ENCODE measurements around the gene PPP1R1A. TPM values are rescaled to one million over a fixed set of nuclear protein-coding genes. Genes with fewer than 3 reads are reported as not detected.
A peak's percentile ranks its signal among the peaks of the same experiment; 100 is the strongest.

The PPP1R1A gene
- total and polyA plus RNA-seq, 2 experiments from 2014 or later = 7.6 to 26.9 TPM

DNA sequence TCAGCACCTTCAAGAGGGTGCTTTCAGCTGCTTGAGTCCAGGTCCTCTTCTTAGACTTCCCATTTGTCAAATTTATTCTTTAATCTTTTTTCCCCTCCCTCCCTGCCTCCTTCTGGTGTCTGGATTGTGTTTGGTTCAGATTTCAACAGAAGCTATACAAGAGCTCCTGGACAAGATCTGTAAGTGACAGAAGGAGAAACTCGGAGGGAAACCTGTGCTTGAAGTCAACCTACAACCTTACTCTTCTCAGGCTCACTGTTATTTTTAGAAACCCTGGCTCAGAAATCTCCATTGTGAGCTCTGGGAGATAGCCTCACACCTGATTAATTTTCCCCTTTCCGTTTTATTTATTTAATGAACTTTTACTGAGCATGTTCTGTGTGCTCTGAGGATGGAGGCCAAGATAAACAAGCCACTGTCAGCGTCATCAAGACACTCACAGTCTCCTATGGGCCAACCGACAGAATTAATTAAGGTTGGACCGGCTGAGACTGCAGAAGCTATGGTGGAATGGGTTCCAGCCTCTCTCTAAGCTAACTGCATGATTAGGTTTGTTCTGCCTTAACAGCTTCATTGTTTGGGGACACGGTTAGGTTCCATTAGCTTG is 25.6 kb downstream of the PPP1R1A start:
- peaks cover 12% of the 10 kb centered on the region; the same call in 1 of the 2 replicates for H3F3A ChIP-seq (replicated peaks; ENCODE audit: low read depth)
- H2AFZ ChIP-seq = no peak overlapping the region
- Mint-ChIP-seq H3K36me3 (ENCODE audit: low read depth) (no peaks in the 10 kb centered on the region; the same call in 2 of the 3 replicates), H3K4me1 (peaks cover 46% of the 10 kb centered on the region), H3K9me3 (no peaks in the 10 kb centered on the region), H3K4me3 (no peak overlapping the region), H3K27me3 (ENCODE audit: insufficient read depth, low read depth, poor library complexity) (peaks cover 53% of the 10 kb centered on the region), H3K27ac (no peak overlapping the region)
- H3K9me2 ChIP-seq (ENCODE audit: insufficient read depth) = no peaks in the 10 kb centered on the region
- H4K20me1 ChIP-seq (replicated peaks; ENCODE audit: insufficient read depth) = peaks cover 8% of the 10 kb centered on the region; the same call in 1 of the 2 replicates
- no peak overlapping the region for H3K4me3 ChIP-seq
- peaks cover 34% of the 10 kb centered on the region for H3K4me1 ChIP-seq (ENCODE audit: insufficient read depth)
- no peak for TF ChIP-seq EZH2phosphoT487 (IDR thresholded peaks at IDR 0.05; ENCODE audit: unreplicated experiment)
- peaks cover 80% of the 10 kb centered on the region for H3K27me3 ChIP-seq (ENCODE audit: insufficient read depth)
- no peaks in the 10 kb centered on the region for H3K36me3 ChIP-seq (ENCODE audit: insufficient read depth)
- H3K79me2 ChIP-seq (replicated peaks; ENCODE audit: insufficient read depth) = no peaks in the 10 kb centered on the region
- no peak overlapping the region for H3K27ac ChIP-seq (ENCODE audit: low read depth)
- ATAC-seq (no peak), DNase-seq (ENCODE audit: low spot score) (no peak)
- no peak overlapping the region for H3K4me2 ChIP-seq

DNA sequence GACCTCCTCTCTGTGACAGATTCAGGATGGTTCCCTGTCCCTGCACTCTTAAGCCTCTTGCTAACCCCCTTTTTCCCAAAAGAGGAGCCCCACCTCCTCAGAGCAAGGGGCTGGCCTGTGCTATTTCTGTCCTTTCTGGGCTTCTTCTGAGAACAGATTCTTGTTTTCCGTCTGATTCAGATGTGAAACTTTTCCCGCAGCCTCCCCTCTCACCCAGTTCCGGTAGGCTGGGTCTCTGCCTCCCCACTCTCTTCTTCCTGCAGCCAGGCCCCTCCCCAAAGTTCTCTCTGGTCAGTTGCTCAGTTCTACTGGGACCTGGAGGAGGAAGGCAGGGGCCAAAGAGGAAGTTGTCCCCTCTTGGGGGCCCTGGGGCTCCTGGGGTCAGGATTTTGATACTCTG is 27.3 kb downstream of the PPP1R1A start:
- no peak for DNase-seq (ENCODE audit: low spot score)
- H3K4me3 Mint-ChIP-seq = peak overlapping the region; percentile 43; the same call in 1 of the 3 replicates
- H2AFZ ChIP-seq = peak overlapping the region; percentile 95; the same call in 1 of the 2 replicates
- H3F3A ChIP-seq (replicated peaks; ENCODE audit: low read depth) = peaks cover 9% of the 10 kb centered on the region; the same call in 1 of the 2 replicates
- no peaks in the 10 kb centered on the region for H3K9me3 Mint-ChIP-seq
- peaks cover 38% of the 10 kb centered on the region for H3K4me1 Mint-ChIP-seq
- H3K27ac ChIP-seq (ENCODE audit: low read depth) = no peak overlapping the region
- peaks cover 25% of the 10 kb centered on the region for H3K4me1 ChIP-seq (ENCODE audit: insufficient read depth)
- no peaks in the 10 kb centered on the region for H3K9me2 ChIP-seq (ENCODE audit: insufficient read depth)
- peaks cover 82% of the 10 kb centered on the region for H3K27me3 ChIP-seq (ENCODE audit: insufficient read depth)
- H3K4me2 ChIP-seq = peak overlapping the region; percentile 78
- no peak overlapping the region for H3K27ac Mint-ChIP-seq
- H4K20me1 ChIP-seq (replicated peaks; ENCODE audit: insufficient read depth) = peaks cover 8% of the 10 kb centered on the region; the same call in 1 of the 2 replicates
- no peaks in the 10 kb centered on the region for H3K79me2 ChIP-seq (replicated peaks; ENCODE audit: insufficient read depth)
- H3K4me3 ChIP-seq = peak overlapping the region; percentile 49
- no peaks in the 10 kb centered on the region; the same call in 2 of the 3 replicates for H3K36me3 Mint-ChIP-seq (ENCODE audit: low read depth)
- TF ChIP-seq, protein P1, sequence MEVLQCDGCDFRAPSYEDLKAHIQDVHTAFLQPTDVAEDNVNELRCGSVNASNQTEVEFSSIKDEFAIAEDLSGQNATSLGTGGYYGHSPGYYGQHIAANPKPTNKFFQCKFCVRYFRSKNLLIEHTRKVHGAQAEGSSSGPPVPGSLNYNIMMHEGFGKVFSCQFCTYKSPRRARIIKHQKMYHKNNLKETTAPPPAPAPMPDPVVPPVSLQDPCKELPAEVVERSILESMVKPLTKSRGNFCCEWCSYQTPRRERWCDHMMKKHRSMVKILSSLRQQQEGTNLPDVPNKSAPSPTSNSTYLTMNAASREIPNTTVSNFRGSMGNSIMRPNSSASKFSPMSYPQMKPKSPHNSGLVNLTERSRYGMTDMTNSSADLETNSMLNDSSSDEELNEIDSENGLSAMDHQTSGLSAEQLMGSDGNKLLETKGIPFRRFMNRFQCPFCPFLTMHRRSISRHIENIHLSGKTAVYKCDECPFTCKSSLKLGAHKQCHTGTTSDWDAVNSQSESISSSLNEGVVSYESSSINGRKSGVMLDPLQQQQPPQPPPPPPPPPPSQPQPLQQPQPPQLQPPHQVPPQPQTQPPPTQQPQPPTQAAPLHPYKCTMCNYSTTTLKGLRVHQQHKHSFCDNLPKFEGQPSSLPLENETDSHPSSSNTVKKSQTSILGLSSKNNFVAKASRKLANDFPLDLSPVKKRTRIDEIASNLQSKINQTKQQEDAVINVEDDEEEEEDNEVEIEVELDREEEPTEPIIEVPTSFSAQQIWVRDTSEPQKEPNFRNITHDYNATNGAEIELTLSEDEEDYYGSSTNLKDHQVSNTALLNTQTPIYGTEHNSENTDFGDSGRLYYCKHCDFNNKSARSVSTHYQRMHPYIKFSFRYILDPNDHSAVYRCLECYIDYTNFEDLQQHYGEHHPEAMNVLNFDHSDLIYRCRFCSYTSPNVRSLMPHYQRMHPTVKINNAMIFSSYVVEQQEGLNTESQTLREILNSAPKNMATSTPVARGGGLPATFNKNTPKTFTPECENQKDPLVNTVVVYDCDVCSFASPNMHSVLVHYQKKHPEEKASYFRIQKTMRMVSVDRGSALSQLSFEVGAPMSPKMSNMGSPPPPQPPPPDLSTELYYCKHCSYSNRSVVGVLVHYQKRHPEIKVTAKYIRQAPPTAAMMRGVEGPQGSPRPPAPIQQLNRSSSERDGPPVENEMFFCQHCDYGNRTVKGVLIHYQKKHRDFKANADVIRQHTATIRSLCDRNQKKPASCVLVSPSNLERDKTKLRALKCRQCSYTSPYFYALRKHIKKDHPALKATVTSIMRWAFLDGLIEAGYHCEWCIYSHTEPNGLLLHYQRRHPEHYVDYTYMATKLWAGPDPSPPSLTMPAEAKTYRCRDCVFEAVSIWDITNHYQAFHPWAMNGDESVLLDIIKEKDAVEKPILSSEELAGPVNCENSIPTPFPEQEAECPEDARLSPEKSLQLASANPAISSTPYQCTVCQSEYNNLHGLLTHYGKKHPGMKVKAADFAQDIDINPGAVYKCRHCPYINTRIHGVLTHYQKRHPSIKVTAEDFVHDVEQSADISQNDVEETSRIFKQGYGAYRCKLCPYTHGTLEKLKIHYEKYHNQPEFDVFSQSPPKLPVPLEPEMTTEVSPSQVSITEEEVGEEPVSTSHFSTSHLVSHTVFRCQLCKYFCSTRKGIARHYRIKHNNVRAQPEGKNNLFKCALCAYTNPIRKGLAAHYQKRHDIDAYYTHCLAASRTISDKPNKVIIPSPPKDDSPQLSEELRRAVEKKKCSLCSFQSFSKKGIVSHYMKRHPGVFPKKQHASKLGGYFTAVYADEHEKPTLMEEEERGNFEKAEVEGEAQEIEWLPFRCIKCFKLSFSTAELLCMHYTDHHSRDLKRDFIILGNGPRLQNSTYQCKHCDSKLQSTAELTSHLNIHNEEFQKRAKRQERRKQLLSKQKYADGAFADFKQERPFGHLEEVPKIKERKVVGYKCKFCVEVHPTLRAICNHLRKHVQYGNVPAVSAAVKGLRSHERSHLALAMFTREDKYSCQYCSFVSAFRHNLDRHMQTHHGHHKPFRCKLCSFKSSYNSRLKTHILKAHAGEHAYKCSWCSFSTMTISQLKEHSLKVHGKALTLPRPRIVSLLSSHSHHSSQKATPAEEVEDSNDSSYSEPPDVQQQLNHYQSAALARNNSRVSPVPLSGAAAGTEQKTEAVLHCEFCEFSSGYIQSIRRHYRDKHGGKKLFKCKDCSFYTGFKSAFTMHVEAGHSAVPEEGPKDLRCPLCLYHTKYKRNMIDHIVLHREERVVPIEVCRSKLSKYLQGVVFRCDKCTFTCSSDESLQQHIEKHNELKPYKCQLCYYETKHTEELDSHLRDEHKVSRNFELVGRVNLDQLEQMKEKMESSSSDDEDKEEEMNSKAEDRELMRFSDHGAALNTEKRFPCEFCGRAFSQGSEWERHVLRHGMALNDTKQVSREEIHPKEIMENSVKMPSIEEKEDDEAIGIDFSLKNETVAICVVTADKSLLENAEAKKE (CRISPR knock-in tag; IDR thresholded peaks at IDR 0.05) = no peak
- TF ChIP-seq STAT1 (IDR thresholded peaks at IDR 0.05; ENCODE audit: unreplicated experiment) (no peak), EZH2 (IDR thresholded peaks at IDR 0.05; ENCODE audit: low read depth, unreplicated experiment) (no peak), ZNF114 (CRISPR knock-in tag; IDR thresholded peaks at IDR 0.05) (no peak), POLR2AphosphoS5 (IDR thresholded peaks at IDR 0.05; ENCODE audit: low read depth) (no peak), EZH2phosphoT487 (IDR thresholded peaks at IDR 0.05; ENCODE audit: unreplicated experiment) (no peak), CREB1 (CRISPR knock-in tag; IDR thresholded peaks at IDR 0.05; ENCODE audit: low read depth) (no peak)
- TF ChIP-seq, protein P2, sequence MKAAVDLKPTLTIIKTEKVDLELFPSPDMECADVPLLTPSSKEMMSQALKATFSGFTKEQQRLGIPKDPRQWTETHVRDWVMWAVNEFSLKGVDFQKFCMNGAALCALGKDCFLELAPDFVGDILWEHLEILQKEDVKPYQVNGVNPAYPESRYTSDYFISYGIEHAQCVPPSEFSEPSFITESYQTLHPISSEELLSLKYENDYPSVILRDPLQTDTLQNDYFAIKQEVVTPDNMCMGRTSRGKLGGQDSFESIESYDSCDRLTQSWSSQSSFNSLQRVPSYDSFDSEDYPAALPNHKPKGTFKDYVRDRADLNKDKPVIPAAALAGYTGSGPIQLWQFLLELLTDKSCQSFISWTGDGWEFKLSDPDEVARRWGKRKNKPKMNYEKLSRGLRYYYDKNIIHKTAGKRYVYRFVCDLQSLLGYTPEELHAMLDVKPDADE (IDR thresholded peaks at IDR 0.05) = no peak
- H3K36me3 ChIP-seq (ENCODE audit: insufficient read depth) = no peaks in the 10 kb centered on the region
- peaks cover 51% of the 10 kb centered on the region for H3K27me3 Mint-ChIP-seq (ENCODE audit: insufficient read depth, low read depth, poor library complexity)
- no peak for ATAC-seq
